Tibial nerve (tissue), 4 donors: ENCODE results near the gene METTL23. TPM values are rescaled to one million over a fixed set of nuclear protein-coding genes. Genes with fewer than 3 reads are reported as not detected.

ENCODE experiments used
- DNase-seq, 2 donors: peaks; one replicate each; pipeline ENCODE4 v3.0.0-alpha.2; 2019; ENCODE audit warnings: low spot score in 2 of 2
- H3K27ac ChIP-seq, 4 donors: fragments of 200-600 bp; sonication (generic) in 3 of 4; one replicate each; pipeline ENCODE4 v1.5.1; 2017 to 2019; ENCODE audit warnings: mild to moderate bottlenecking in 1 of 4
- H3K27me3 ChIP-seq, 2 donors: fragments of 200-600 bp; sonication (generic) in 1 of 2; one replicate each; pipeline versions ENCODE4 v1.5.1 to v1.6.0; 2017 to 2019
- H3K36me3 ChIP-seq, 3 donors: fragments of 200-600 bp; sonication (generic); one replicate each; pipeline ENCODE4 v1.5.1; 2018 to 2019
- H3K4me1 ChIP-seq, 4 donors: fragments of 200-600 bp; sonication (generic) in 3 of 4; one replicate each; pipeline ENCODE4 v1.5.1; 2017 to 2019
- H3K4me3 ChIP-seq, 4 donors: fragments of 200-600 bp; sonication (generic) in 3 of 4; one replicate each; pipeline ENCODE4 v1.5.1; 2017 to 2019; ENCODE audit warnings: mild to moderate bottlenecking in 1 of 4, moderate library complexity in 1 of 4
- H3K9me3 ChIP-seq, 4 donors: fragments of 200-600 bp; sonication (generic) in 3 of 4; one replicate each; pipeline ENCODE4 v1.5.1; 2017 to 2019
- EP300 ChIP-seq, 2 donors: sonication (generic); formaldehyde crosslinking; IDR thresholded peaks; one replicate each; pipeline ENCODE4 v1.6.1; 2017; ENCODE audit warnings: antibody characterized with exemption in 2 of 2, mild to moderate bottlenecking in 1 of 2
- POLR2A ChIP-seq, 2 donors: fragments of 450-650 bp; IDR thresholded peaks; one replicate each; pipeline ENCODE4 v1.6.1; 2017; ENCODE audit warnings: antibody characterized with exemption in 2 of 2, mild to moderate bottlenecking in 2 of 2, moderate library complexity in 2 of 2
- WGBS, 2 donors: methylation state at CpG; one replicate each; pipeline ENCODE4 v1.1.5; 2018; 5-methylcytosine and 5-hydroxymethylcytosine counted together
- total RNA-seq, 4 donors: library from RNA; depleted of rRNA; stranded (reverse); fragments of >200 nt; gene quantifications; one replicate each; pipeline ENCODE4 v1.1.0, GENCODE V29; 2016
- TF ChIP-seq, protein P1 (sequence below), 5 experiments: fragments of 200-600 bp in 3 of 5; fragments of 450-650 bp in 2 of 5; sonication (generic) in 3 of 5; IDR thresholded peaks; one replicate each; pipeline ENCODE4 v1.5.1; 2016 to 2019; ENCODE audit warnings: antibody characterized with exemption in 5 of 5, mild to moderate bottlenecking in 3 of 5, moderate library complexity in 2 of 5

Gene METTL23
- total RNA-seq, 4 donors from 2014 or later: 27.8 to 50.2 (median 30.8) TPM

GRCh38 chr17:76688165-76688622, 38.4 kb upstream of the METTL23 start:
- H3K4me1 ChIP-seq: peaks cover 0 to 83% (median 21%) of the 10 kb centered on the region in 4 donors
- no peaks in the 10 kb centered on the region for H3K27me3 ChIP-seq
- WGBS, 2 donors: 55 to 56% methylated on average over 9 to 11 of the region's 11 CpGs
- H3K4me3 ChIP-seq: peak overlapping the region in 1 of 4 donors; percentile 1
- DNase-seq: no peak
- H3K9me3 ChIP-seq: no peaks in the 10 kb centered on the region
- peak overlapping the region; percentile 64 to 90 (median 84) for H3K27ac ChIP-seq
- TF ChIP-seq EP300 (IDR thresholded peaks at IDR 0.05) (no peak), POLR2A (IDR thresholded peaks at IDR 0.05) (no peak)
- TF ChIP-seq, protein P1, sequence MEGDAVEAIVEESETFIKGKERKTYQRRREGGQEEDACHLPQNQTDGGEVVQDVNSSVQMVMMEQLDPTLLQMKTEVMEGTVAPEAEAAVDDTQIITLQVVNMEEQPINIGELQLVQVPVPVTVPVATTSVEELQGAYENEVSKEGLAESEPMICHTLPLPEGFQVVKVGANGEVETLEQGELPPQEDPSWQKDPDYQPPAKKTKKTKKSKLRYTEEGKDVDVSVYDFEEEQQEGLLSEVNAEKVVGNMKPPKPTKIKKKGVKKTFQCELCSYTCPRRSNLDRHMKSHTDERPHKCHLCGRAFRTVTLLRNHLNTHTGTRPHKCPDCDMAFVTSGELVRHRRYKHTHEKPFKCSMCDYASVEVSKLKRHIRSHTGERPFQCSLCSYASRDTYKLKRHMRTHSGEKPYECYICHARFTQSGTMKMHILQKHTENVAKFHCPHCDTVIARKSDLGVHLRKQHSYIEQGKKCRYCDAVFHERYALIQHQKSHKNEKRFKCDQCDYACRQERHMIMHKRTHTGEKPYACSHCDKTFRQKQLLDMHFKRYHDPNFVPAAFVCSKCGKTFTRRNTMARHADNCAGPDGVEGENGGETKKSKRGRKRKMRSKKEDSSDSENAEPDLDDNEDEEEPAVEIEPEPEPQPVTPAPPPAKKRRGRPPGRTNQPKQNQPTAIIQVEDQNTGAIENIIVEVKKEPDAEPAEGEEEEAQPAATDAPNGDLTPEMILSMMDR (IDR thresholded peaks at IDR 0.05): no peak
- peaks cover 0 to 30% (median 0%) of the 10 kb centered on the region in 3 donors for H3K36me3 ChIP-seq

- Histone ChIP-seq H3K9me3 (no peaks in the 10 kb centered on the region), H3K27me3 (no peaks in the 10 kb centered on the region), H3K36me3 (peaks cover 0 to 15% (median 0%) of the 10 kb centered on the region in 3 donors), H3K4me1 (peaks cover 0 to 82% (median 21%) of the 10 kb centered on the region in 4 donors), H3K4me3 (no peak overlapping the region), H3K27ac (no peak overlapping the region)
- no peak for DNase-seq
- TF ChIP-seq EP300 (IDR thresholded peaks at IDR 0.05) (no peak), POLR2A (IDR thresholded peaks at IDR 0.05) (no peak)
- TF ChIP-seq, protein P1 (IDR thresholded peaks at IDR 0.05): no peak
- 95 to 96% methylated on average over 11 of the region's 11 CpGs for WGBS, 2 donors
Measured at GRCh38 chr17:76689859-76690258, 36.8 kb upstream of the METTL23 start.

GRCh38 chr17:76690596-76691280, 35.9 kb upstream of the METTL23 start:
- TF ChIP-seq EP300 (IDR thresholded peaks at IDR 0.05) (no peak), POLR2A (IDR thresholded peaks at IDR 0.05) (no peak)
- TF ChIP-seq, protein P1 (IDR thresholded peaks at IDR 0.05): no peak
- DNase-seq: no peak
- Histone ChIP-seq H3K4me1 (peaks cover 0 to 83% (median 21%) of the 10 kb centered on the region in 4 donors), H3K27ac (no peak overlapping the region), H3K4me3 (no peak overlapping the region), H3K36me3 (peaks cover 0 to 6% (median 0%) of the 10 kb centered on the region in 3 donors), H3K9me3 (no peaks in the 10 kb centered on the region), H3K27me3 (no peaks in the 10 kb centered on the region)
- WGBS, 2 donors: 85 to 87% methylated on average over 13 of the region's 13 CpGs

GRCh38 chr17:76691379-76692191, 35.1 kb upstream of the METTL23 start:
- Histone ChIP-seq H3K4me1 (peaks cover 0 to 83% (median 24%) of the 10 kb centered on the region in 4 donors), H3K4me3 (no peak overlapping the region), H3K27me3 (no peaks in the 10 kb centered on the region), H3K36me3 (no peaks in the 10 kb centered on the region), H3K9me3 (no peaks in the 10 kb centered on the region), H3K27ac (peak overlapping the region in 1 of 4 donors; percentile 11)
- no peak for DNase-seq
- TF ChIP-seq EP300 (IDR thresholded peaks at IDR 0.05): no peak
- TF ChIP-seq, protein P1 (IDR thresholded peaks at IDR 0.05): no peak
- TF ChIP-seq POLR2A (IDR thresholded peaks at IDR 0.05): no peak
- 88% methylated on average over 14 of the region's 14 CpGs for WGBS, 2 donors
